Heart right ventricle (tissue), 16 donors: ENCODE results near the gene CRMP1. TPM values are rescaled to one million over a fixed set of nuclear protein-coding genes. Genes with fewer than 3 reads are reported as not detected.

Experiments
- ATAC-seq, 8 donors: fragments of 200-7000 bp; cut with Tn5 transposase; one replicate each; pipeline ENCODE4 v1.9.1; 2020; ENCODE audit warnings: mild to moderate bottlenecking in 8 of 8, moderate library complexity in 8 of 8, moderate number of reproducible peaks in 1 of 8
- DNase-seq, 2 donors: peaks; one replicate each; pipeline ENCODE4 v3.0.0-alpha.2; 2020
- H3K27ac ChIP-seq, 10 donors: fragments of 200-600 bp; sonication (generic) in 2 of 10; one replicate each; pipeline versions ENCODE4 v1.5.0 to v1.8.0; 2020 to 2022; ENCODE audit warnings: mild to moderate bottlenecking in 3 of 10
- H3K27me3 ChIP-seq, 7 donors: fragments of 200-600 bp; one replicate each; pipeline ENCODE4 v1.8.0; 2021 to 2022; ENCODE audit warnings: mild to moderate bottlenecking in 2 of 7
- H3K36me3 ChIP-seq, 9 donors: fragments of 200-600 bp; sonication (generic) in 1 of 9; one replicate each; pipeline versions ENCODE4 v1.5.0 to v1.8.0; 2020 to 2022; ENCODE audit warnings: mild to moderate bottlenecking in 2 of 9
- H3K4me1 ChIP-seq, 9 donors: fragments of 200-600 bp; sonication (generic) in 1 of 9; one replicate each; pipeline versions ENCODE4 v1.5.0 to v1.8.0; 2020 to 2022; ENCODE audit warnings: mild to moderate bottlenecking in 4 of 9
- H3K4me3 ChIP-seq, 10 donors: fragments of 200-600 bp; sonication (generic) in 2 of 10; one replicate each; pipeline versions ENCODE4 v1.5.0 to v1.8.0; 2020 to 2022; ENCODE audit warnings: mild to moderate bottlenecking in 7 of 10, moderate library complexity in 2 of 10
- H3K9me3 ChIP-seq, 11 donors: fragments of 200-600 bp in 10 of 11; sonication (generic) in 2 of 11; one replicate each; pipeline versions ENCODE4 v1.5.0 to v1.8.0; 2013 to 2022; ENCODE audit warnings: mild to moderate bottlenecking in 2 of 11, control low read depth in 1 of 11, moderate library complexity in 1 of 11
- CTCF ChIP-seq, 9 donors: fragments of 200-600 bp; sonication (generic) in 2 of 9; IDR thresholded peaks; one replicate each; pipeline versions ENCODE4 v1.5.0 to v1.8.0; 2021 to 2022; ENCODE audit warnings: antibody characterized with exemption in 9 of 9, mild to moderate bottlenecking in 5 of 9, moderate library complexity in 1 of 9
- WGBS, 2 donors: extraction: QIAGEN DNeasy Blood & Tissue Kit; methylation state at CpG; one replicate each; pipeline ENCODE4 v1.1.7; 2013; ENCODE audit warnings: inconsistent platforms in 1 of 2; 5-methylcytosine and 5-hydroxymethylcytosine counted together
- intact Hi-C, 10 donors: fragments of 100-400 bp; cut with DNase I; formaldehyde crosslinking; loops; one replicate each; pipeline versions ENCODE4 v1.11.1 to v1.14.2; 2022
- polyA plus RNA-seq, 2 donors: library from polyadenylated mRNA; stranded (reverse); fragments of 200-250 nt; gene quantifications; one replicate each; pipeline ENCODE4 v1.2.3, GENCODE V29; 2013
- total RNA-seq, 10 donors: library from RNA; stranded (reverse); fragmentation: NEBNext Ultra II Directional in 3 of 10; extraction: Animal tissue kit (Norgen Biotek cat#: 25700) in 3 of 10; gene quantifications; one replicate each; pipeline versions ENCODE4 v1.2.1 to v1.2.4, GENCODE V29; 2021 to 2023
- donor health status: Arrhythmogenic right ventricular cardiomyopathy.
- donor health status: ischemic (EF 13 %, LVEDD 7.1; RV severe dilation, severe dysfunction).
- donor health status: healthy with polysubstance abuse.
- donor health status: DM: no; HTN: yes; CAD: no.
- donor health status: DM: no; HTN: no; CAD: no.
- donor health status: ischemic (EF 25% LVEDD 6.9; RV normal size, moderate dysfunction).
- donor health status: ischemic (EF 25% LVEDD 5.7; RV mildly dilated, moderate dysfunction).
- donor health status: healthy.
- donor health status: DM: yes; HTN: yes; CAD: no.
- donor health status: Ischemic cardiomyopathy.
- donor health status: ischemic (EF 35%, LVEDD 5.7; RV mildly dilated, moderate dysfunction).
- donor health status: nonischemic (EF 11% LVEDD 7.7; RV severe dilation, severe dysfunction).
- donor health status: DM: yes; HTN: yes; CAD: no.
- donor health status: PGD.
- donor health status: ischemic (EF 29% LVEDD 5.4; RV normal size, mild dysfunction).
- donor health status: nonischemic (EF 23%, LVEDD 6.1; RV moderate dilation, normal function).

Gene CRMP1
- total and polyA plus RNA-seq, 12 donors, result 0.40 to 2.3 (median 0.95) TPM

GRCh38 chr4:5781691-5782090 is 111.2 kb downstream of the CRMP1 start:
- Histone ChIP-seq H3K4me3 (no peak overlapping the region), H3K9me3 (peaks cover 0 to 16% (median 8%) of the 10 kb centered on the region in 11 donors), H3K36me3 (peaks cover 0 to 19% (median 0%) of the 10 kb centered on the region in 9 donors), H3K27me3 (no peaks in the 10 kb centered on the region), H3K27ac (no peak overlapping the region), H3K4me1 (peaks cover 0 to 7% (median 0%) of the 10 kb centered on the region in 9 donors)
- ATAC-seq, result no peak
- 92 to 93% methylated on average over 3 of the region's 3 CpGs for WGBS, 2 donors
- intact Hi-C loops, result loop anchor here in 1 of 10 donors (10.0 kb wide), 1 partner anchor 1297 kb away; no protein-coding TSS in a partner anchor
- no peak for TF ChIP-seq CTCF (IDR thresholded peaks at IDR 0.05)
- no peak for DNase-seq

- Histone ChIP-seq H3K4me1 (peaks cover 0 to 7% (median 0%) of the 10 kb centered on the region in 9 donors), H3K9me3 (peaks cover 0 to 23% (median 15%) of the 10 kb centered on the region in 11 donors), H3K36me3 (peaks cover 0 to 25% (median 0%) of the 10 kb centered on the region in 9 donors), H3K27me3 (no peaks in the 10 kb centered on the region), H3K4me3 (no peak overlapping the region), H3K27ac (no peak overlapping the region)
- 86 to 87% methylated on average over 9 of the region's 9 CpGs for WGBS, 2 donors
- DNase-seq, result no peak
- no peak for ATAC-seq
- TF ChIP-seq CTCF (IDR thresholded peaks at IDR 0.05), result no peak
- intact Hi-C loops, result loop anchor here in 1 of 10 donors (10.0 kb wide), 1 partner anchor 1296 kb away; no protein-coding TSS in a partner anchor
These were observed 111.9 kb downstream of the CRMP1 start for GRCh38 chr4:5780831-5781480.

- TF ChIP-seq CTCF (IDR thresholded peaks at IDR 0.05), result no peak
- H3K27me3 ChIP-seq, result no peaks in the 10 kb centered on the region
- DNase-seq, result no peak
- 97 to 98% methylated on average over 1 of the region's 1 CpG for WGBS, 2 donors
- no peak overlapping the region for H3K4me3 ChIP-seq
- H3K9me3 ChIP-seq, result peaks cover 0 to 35% (median 15%) of the 10 kb centered on the region in 11 donors
- H3K4me1 ChIP-seq, result no peaks in the 10 kb centered on the region
- peaks cover 0 to 16% (median 0%) of the 10 kb centered on the region in 9 donors for H3K36me3 ChIP-seq
- no peak for ATAC-seq
- intact Hi-C loops, result no loop called here
- H3K27ac ChIP-seq, result no peak overlapping the region
These were observed 116.4 kb downstream of the CRMP1 start for GRCh38 chr4:5776510-5776909.

GRCh38 chr4:5774416-5775036 is 118.4 kb downstream of the CRMP1 start:
- ATAC-seq, result no peak
- 75 to 81% methylated on average over 2 of the region's 2 CpGs for WGBS, 2 donors
- H3K36me3 ChIP-seq, result peaks cover 0 to 16% (median 0%) of the 10 kb centered on the region in 9 donors
- H3K27ac ChIP-seq, result no peak overlapping the region
- H3K9me3 ChIP-seq, result peaks cover 0 to 35% (median 15%) of the 10 kb centered on the region in 11 donors
- no peaks in the 10 kb centered on the region for H3K27me3 ChIP-seq
- no peak for DNase-seq
- intact Hi-C loops, result no loop called here
- no peak overlapping the region for H3K4me3 ChIP-seq
- H3K4me1 ChIP-seq, result no peaks in the 10 kb centered on the region
- no peak for TF ChIP-seq CTCF (IDR thresholded peaks at IDR 0.05)
